Measurements from ENCODE around the gene HES1.
"Not testable (repeated sequence)": the region's sequence is repeated elsewhere in the genome, so short reads cannot be mapped to it uniquely, and the experiment has no call there.

HES1 gene, protein sequence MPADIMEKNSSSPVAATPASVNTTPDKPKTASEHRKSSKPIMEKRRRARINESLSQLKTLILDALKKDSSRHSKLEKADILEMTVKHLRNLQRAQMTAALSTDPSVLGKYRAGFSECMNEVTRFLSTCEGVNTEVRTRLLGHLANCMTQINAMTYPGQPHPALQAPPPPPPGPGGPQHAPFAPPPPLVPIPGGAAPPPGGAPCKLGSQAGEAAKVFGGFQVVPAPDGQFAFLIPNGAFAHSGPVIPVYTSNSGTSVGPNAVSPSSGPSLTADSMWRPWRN

DNA sequence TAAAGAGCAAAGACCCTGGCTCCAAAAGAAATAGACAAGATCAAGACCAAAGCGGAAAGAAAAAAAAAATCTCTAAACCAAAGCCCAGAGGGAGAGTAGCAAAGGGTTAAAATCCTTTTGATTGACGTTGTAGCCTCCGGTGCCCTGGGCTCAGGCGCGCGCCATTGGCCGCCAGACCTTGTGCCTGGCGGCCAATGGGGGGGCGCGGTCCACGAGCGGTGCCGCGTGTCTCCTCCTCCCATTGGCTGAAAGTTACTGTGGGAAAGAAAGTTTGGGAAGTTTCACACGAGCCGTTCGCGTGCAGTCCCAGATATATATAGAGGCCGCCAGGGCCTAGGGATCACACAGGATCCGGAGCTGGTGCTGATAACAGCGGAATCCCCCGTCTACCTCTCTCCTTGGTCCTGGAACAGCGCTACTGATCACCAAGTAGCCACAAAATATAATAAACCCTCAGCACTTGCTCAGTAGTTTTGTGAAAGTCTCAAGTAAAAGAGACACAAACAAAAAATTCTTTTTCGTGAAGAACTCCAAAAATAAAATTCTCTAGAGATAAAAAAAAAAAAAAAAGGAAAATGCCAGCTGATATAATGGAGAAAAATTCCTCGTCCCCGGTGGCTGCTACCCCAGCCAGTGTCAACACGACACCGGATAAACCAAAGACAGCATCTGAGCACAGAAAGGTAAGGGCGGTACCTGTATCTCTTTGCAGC is at the start of gene HES1:
Gene HES1, plus strand, starts transcription at position 343 of the 713 bp plus-strand sequence. Its CDS starts 233 bp downstream, at position 576.
- DNase-seq (ENCODE audit: low read depth): peak; percentile 87

DNA sequence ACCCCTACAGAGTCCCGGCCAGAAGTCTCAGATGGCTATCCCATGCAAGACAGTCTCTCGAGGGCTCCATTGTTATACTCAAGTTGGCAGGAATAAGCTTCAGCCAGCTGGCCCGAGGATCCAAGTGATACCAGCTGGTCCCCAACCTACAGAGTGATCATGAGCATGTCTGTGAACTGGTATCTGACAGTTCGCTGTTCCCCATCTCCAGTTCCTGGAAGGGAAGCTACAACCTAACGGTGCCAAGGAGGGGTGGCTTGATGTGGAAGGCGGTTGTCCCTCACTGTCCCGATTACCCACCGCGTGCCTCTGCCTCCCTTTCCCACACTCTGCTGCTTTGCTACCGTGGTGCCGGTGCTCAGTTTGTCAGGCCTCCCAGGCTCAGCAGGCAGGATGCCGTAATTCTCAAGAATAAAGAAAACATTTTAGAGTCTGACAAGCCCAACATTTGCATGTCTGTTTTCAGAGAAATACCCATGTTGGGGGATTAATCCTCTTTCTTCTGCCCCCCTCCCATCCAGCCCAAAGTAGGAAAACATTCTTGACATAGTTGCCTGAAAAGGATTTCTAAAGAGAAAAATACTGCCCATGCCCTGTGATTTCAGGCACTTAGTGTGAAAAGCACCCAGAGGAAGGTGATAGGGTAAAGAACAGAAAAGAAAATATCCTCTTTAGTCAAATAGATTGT is 49.4 kb upstream of the HES1 start:
- no peak for DNase-seq (ENCODE audit: low read depth)

DNA sequence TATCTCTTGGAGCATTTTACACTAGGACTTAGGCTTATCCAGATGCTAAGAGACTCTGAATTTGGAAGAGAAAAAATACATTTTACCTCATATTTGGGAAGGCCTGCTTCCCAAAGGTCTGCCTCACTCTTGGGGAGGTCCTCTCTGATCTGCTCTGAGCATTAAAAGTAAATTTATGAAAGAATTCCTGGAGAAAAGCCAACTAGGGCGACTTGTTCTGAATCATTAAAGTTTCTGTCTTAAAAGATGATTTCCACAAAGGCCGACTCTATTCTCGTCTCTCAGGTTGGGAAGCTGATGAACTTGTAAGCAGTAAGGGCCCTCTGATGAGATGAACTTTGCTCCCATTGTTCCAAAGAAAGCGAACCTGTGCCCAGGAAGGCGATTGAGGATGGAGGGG is 48.7 kb upstream of the HES1 start:
- DNase-seq (ENCODE audit: low read depth): no peak

DNA sequence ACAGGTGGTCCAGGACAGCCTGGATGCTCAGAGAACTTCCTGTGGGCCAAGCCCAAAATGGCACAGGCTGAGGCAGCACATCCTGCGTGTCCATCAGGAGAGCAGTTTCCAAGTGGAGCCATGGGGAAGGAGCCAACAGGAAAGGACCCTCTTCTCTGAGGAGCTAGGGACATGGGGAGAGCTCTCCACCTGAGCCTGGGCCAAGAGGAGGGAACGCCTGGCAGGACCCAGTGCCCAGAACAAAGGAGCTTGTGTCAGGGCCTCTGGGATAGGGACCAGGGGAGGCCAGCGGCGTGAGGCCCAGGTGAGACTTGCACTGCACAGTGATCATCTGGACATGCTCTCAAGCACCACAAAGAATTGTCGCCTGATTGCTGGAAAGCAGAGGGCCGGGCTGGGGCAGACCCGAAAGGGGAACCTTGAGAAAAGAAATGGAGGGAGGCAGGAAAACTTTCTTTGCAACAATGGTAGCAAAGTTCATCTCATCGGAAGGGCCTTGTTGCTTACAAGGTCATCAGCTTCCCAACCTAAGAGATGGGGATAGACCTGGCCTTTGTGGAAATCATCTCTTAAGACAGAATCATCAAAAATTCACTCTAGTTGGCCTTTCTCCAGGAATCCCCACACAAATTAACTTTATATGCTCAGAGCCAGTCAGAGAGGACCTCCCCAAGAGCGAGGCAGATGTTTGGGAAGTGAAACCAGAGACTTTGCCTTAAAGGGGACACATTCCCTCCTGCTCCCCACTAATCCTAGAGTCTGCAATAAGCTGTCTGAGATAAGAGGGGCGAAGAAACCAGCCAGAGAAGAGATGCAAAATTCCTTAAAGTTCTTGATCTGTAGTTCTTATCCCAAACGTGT is 47.7 kb upstream of the HES1 start:
- DNase-seq (ENCODE audit: low read depth): no peak

DNA sequence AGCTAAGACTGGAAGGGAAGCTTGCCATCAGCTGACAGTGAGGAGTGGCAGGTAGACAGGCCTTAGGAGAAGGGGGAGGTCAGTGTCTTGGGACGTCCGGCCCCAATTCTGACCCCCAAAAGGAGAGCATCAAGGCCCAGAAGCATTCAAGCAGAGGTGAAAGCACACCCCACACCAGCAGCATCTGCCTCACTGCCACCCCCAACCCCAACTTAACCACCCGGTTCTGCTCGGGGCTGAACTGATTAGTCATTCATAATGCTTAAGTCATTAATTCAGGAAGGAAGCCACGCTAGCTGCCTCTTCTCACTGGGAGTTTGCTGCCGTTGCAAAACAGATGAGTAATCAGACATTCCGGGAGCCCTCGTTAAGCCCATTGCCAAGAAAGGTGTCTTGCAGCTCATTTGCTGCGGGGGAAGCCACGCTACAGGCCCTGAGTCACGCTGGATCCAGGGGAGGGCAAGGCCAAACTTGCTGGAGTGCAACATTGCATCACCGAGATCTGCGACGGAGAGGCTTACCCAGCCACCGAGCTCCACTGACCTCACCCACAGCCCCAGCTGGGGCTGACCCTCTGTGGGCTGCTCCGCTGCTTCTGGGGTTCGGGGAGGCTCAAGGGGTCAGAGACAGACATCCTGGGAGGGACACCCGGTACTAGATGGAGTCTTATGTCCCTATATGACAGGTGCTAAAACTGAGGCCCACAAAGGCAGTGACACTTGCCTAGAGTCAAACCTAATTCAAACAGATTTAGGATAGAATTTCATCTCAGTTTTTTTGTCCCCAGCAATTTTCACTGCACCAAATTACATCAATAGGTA is 46.4 kb upstream of the HES1 start:
- DNase-seq (ENCODE audit: low read depth): peak; percentile 99

DNA sequence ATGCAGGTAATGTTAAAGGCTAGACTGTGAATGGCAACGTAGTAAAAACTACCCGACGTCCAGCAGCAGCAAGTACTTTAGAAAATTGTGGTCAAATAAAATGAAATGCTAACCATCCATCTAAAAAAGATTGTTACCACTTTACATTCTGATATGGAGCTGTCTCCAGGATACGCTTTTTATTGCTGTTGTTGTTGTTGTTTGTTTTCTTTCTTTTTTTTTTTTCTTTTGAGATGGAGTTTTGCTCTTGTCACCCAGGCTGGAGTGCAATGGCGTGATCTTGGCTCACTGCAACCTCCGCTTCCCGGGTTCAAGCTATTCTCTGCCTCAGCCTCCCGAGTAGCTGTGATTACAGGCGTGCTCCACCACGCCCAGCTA is 45.8 kb upstream of the HES1 start:
- not testable (repeated sequence) for DNase-seq (ENCODE audit: low read depth)

DNA sequence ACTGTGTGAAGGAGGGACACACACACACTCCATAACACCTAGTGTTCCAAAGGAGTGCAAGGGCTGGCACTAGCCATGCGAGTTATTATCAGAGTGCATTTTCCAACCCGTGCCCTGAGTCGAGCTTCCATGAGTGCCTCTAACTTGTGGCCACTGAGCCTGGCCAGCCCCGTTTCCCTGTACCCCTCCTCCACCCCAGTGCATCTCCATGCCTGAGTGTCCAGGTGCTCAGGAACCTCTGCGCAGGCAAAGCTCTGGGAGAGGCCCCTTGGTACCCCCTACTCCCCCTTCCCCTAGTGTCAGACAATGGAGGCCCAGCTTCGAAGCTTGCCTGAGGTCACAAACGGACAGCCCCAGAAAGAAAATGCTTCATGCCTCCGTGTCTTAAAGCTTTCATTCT is 45.2 kb upstream of the HES1 start:
- no peak for DNase-seq (ENCODE audit: low read depth)

DNA sequence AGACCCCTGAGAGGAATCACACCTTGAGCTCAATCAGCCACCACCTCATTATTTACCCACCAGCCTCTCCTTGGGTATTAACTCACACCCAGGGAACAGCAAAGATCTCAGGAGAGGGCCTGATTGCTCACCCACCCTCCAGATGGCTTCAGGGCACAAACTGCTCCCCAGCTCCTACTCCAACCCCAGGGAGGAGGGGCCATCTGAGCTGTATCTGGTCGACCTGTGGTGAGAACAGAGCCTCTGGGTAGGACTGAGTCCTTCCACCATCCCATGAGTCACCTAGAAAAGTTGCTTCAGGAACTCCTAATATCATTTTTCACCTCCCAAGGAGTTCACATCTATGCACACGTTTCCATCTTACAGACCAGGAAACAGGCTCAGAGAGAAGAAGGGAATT is 44.8 kb upstream of the HES1 start:
- no peak for DNase-seq (ENCODE audit: low read depth)

DNA sequence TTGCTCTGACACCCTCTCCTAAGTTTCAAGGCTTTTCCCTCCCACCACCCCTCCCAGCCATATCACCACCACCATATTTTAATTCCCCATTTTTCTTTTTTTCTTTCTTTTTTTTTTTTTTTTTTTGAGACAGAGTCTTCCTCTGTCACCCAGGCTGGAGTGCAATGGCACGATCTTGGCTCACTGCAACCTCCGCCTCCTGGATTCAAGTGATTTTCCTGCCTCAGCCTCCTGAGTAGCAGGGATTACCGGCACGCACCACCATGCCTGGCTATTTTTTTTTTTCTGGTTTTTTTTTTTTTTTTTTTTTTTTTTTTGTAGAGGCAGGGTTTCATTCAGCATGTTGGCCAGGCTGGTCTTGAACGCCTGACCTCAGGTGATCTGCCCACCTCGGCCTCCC is 44.1 kb upstream of the HES1 start:
- not testable (repeated sequence) for DNase-seq (ENCODE audit: low read depth)

DNA sequence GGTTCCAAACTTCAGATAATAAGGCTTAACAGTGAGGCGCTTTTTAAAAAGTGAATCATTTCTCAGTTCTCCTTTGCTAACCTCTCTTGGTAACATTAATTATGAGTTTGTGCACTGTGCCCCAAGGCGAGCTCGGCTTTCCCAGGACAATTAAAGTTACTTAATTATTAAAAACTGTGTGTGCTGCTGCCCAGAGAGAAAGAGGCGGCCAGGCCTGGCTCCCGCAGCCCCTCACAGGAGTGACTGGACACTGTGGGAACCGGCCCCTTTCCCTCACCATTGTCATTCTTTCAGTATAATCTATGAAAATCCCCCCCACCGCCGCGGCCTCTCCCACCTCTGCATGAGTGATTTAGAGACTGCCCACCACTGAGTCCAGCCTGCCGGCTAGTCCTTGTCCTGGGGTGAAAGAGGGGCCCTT is 43.1 kb upstream of the HES1 start:
- DNase-seq (ENCODE audit: low read depth): no peak

DNA sequence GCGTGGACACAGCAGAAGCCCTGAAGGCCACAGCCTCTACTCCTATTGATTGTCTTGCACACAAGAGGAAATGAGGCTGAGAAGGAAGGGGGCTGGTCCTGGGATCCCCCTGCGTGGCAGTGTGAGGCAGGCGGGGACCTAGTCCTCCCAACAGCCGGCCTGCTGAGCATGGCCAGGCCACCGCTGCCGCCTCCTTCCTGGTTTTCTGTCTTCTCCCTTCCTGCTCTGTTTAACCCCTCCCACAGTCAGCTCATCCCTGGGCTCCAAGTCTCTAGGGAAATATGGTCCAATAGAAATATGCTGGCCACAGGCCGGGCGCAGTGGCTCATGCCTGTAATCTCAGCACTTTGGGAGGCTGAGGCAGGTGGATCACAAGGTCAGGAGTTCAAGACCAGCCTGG is 42.1 kb upstream of the HES1 start:
- no peak for DNase-seq (ENCODE audit: low read depth)

DNA sequence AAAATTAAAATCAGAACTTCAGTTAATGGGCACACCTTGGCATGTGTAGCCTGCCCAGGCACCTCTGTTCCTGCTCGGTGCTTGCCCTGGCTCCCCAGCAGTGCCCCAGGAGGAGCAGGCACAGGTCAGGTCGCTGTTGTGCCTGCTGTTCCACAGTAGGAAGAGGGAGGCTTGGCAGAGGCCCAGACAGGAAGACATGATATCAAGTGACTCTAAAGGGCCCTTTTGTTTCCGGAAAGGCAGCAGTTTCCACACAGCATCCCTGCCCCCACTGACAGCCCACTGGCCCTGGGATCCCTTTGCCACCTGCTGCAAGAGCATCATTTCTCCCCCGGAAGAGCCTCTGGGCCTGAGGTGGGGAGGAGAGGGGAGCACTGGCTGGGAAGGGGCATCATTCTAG is 40.5 kb upstream of the HES1 start:
- DNase-seq (ENCODE audit: low read depth): no peak

DNA sequence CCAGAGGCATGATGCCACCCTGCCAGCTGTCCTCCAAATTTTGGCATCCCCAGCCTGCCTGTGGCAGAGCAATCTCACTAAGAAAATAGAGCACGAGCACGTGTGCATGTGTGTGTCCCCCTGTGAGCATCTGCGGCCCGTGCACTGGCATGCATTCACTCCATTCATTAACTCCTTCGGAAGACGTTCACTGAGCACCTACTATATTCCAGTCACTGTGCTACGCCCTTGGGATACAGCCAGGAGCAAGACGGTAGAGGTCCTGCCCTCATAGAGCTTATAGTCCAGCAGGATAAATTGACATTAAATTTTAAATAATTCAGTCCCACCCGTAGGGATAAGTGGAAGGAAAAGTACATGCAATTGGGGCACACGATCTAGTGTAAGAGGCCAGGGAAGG is 40.0 kb upstream of the HES1 start:
- no peak for DNase-seq (ENCODE audit: low read depth)

DNA sequence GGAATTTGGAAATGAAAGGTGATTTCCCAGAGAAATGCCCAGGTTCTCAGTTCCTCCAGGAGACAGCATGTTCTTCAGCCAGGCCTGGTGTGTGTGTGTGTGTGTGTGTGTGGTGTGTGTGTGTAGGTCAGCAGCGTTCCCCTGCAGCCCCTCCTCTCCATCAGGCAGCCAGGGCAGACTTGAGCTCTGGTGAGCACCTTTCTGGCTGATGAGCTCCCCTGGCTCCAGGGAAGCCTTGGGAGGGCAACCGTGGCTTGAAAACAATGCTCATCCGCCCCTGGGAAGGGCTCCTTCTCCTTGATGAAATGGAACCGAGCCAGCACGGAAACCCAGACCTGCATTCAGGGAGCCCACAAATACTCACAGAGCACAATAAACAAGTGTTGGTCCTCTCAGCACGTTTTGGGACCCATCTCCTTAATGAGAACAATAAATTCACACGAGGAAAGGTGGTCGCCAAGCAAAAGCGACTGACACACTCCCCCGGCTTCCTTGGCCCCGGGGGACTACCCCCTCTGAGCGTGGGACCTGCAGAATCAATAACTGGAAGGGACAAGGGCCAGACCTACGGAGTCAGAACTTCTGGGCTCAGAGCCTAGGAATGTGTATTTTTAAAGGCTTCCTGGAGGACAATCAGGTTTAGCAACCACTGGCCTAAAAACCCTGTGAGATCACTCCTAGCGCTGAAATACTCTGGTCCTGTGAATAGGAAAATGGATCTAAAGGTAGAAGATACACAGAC is 38.6 kb upstream of the HES1 start:
- no peak for DNase-seq (ENCODE audit: low read depth)

DNA sequence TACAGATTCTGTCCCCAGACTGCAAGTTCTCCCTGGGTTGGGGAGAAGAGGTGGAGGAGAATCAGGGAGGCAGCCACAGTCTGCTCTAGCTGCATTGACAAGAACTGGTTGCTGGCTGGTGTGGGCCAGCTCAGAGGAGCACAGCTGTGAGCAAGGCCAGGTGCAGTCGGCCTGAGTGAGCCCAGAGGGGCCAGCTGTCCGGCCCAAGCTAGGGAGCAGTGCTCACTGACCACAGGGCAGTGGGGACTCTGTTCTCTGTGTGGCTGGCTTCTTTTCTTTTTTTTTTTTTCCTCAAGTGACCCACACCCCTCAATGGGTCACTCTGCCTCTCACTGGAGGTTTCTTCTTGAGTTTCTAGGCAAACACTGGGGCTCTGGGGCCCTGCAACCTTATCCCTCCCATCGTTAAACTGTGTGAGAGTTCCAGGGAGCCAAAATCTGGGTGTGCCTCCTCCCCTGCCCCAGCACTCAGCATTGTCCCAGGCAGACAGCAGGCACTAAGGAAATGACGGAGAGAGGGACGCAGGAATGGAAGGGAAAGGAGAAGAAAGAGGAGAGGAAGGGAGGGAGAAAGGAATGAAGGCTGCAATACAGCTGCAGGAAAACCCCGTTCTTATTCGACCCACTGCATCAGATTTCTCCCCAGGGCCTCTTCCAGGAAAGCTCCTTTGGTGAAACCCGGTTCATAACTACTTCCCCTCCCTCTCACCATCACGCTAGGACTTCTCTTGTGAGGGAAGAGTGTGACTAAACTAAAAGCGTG is 37.7 kb upstream of the HES1 start:
- DNase-seq (ENCODE audit: low read depth): no peak

DNA sequence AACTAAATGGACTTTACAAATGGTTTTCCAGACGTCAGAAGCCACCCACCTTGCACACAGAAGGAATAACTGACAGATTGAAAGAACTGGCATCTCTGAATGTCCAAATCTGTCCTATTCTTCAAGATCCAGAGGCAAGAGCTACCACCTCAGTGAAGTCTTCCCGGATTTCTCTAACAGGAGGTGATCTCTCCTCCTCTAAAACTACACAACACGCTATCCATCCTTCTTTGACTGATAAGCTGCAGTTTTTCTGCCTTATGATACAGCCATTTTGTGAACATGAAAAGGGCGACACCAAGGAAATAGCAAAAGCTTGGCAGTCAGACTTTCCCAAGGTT is 37.1 kb upstream of the HES1 start:
- no peak for DNase-seq (ENCODE audit: low read depth)

DNA sequence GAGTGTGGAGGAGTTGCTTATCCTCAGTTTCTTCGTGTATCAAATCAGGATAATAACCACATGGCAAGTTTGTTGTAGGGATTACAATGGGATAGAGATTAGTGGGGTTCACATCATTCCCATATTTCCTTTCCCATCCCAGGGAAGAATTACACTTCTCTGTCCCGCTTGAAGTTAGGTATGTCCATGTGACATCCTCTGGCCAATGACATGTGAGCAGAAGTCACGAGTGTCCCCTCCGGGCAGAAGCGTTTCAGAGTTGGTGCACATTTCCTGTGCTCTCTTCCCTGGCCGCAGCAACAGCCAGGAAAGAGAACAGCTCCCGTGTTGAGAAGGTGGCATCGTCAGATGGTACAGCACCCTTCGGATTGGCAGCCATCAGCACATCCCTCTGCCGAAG is 36.7 kb upstream of the HES1 start:
- DNase-seq (ENCODE audit: low read depth): no peak

DNA sequence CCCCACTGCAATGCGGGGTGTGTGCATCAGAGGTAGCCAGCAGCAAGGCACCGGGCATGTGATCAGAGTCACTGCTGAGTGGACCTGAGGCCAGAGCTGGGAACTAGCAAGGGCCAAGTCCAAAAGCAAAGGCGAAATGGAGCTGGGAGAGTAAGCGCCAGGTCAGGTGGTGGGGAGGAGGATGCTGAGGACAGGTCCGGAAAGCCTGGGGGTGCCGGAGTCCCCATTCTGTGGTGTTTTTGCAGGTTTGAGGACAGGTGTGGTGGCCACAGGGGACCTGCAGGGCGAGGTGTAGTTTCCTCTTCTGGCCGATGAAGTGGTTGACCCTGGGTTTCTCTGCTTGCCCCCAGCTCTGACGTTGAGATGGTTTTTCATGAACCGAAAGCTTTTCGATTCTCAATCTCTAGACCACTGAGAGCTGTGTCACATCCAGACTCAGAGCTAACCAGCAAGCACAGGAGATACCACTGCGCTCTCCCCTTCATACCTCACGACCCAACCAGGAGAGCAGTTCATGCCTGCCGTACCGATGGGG is 35.0 kb upstream of the HES1 start:
- DNase-seq (ENCODE audit: low read depth): no peak

DNA sequence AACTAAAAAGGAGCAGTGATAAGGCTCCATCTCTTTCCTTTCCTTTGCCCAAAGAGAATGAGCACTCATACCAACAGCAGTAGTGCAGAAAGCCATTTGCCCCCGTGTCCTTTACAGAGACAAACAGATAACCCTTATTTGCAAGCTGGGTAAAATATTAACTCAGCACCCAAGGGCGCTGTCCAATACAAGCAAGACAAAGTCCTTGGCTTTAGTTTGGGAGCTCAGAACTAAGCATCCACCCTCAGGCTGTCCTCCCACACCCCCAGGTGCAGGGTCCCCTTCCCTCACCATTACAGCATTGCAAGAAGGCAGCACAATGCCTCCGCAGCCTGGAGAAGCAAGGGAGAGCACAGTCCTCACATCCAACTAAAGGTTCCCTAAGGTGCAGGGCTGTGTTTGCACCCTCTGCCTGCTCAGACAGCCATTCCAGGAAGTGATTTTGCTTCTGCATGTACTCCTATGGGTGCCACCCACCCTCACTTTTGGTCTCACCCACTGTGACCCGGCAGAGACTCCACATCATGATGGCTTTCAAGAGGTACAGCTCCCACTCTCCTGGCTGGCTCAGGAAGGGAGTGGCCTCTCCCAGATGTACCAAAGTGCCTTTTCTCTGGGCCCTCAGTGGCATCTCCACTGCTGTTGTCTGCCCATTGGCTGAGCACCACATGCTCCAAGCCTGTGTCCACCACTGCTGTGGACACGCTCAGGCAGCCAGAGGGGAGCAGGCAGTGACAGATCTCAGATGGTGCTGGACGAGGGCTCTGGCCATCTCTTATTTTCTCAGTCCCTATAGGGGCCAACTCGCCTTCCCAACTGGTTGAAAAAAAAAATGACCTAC is 34.1 kb upstream of the HES1 start:
- DNase-seq (ENCODE audit: low read depth): no peak
